Kidney (tissue), 14 donors: ENCODE data around the gene HHIPL1. TPM values are rescaled to one million over a fixed set of nuclear protein-coding genes. Genes with fewer than 3 reads are reported as not detected.

Source experiments
- DNase-seq, 5 donors: peaks; one replicate each; pipeline ENCODE4 v3.0.0-alpha.2; 2013 to 2020
- FAIRE-seq: peaks from 2 replicates; lab custom pipeline; 2012; peaks lifted over from hg19 to GRCh38; lab: Jason Lieb, UNC
- H3K27ac ChIP-seq, 2 donors: one replicate each; pipeline ENCODE4 v1.7.0; 2013; ENCODE audit warnings: low read depth in 2 of 2, low read length in 2 of 2, inconsistent platforms in 1 of 2
- H3K27me3 ChIP-seq: one replicate; pipeline ENCODE4 v1.7.1; 2013; ENCODE audit warnings: low read length, inconsistent platforms; ENCODE audit not compliant: control insufficient read depth, insufficient read depth
- H3K36me3 ChIP-seq, 3 donors: one replicate each; pipeline versions ENCODE4 v1.7.0 to v1.7.1; 2013; ENCODE audit warnings: low read length in 3 of 3, control low read depth in 1 of 3, inconsistent platforms in 1 of 3; ENCODE audit not compliant: insufficient read depth in 3 of 3, control insufficient read depth in 2 of 3
- H3K4me1 ChIP-seq, 3 donors: one replicate each; pipeline versions ENCODE4 v1.7.0 to v1.7.1; 2013; ENCODE audit warnings: low read length in 3 of 3, inconsistent platforms in 1 of 3, low read depth in 1 of 3; ENCODE audit not compliant: control insufficient read depth in 2 of 3, insufficient read depth in 2 of 3
- H3K4me3 ChIP-seq, 3 donors: one replicate each; pipeline versions ENCODE4 v1.7.0 to v1.8.1; 2013; ENCODE audit warnings: low read length in 3 of 3, control low read depth in 1 of 3, inconsistent platforms in 1 of 3
- H3K9ac ChIP-seq, 3 donors: one replicate each; pipeline versions ENCODE4 v1.7.0 to v1.7.1; 2013; ENCODE audit warnings: low read length in 3 of 3, control low read depth in 1 of 3, inconsistent platforms in 1 of 3
- H3K9me3 ChIP-seq, 3 donors: one replicate each; pipeline versions ENCODE4 v1.7.0 to v1.7.1; 2013; ENCODE audit warnings: low read length in 3 of 3, control low read depth in 1 of 3, inconsistent platforms in 1 of 3; ENCODE audit not compliant: control insufficient read depth in 2 of 3, insufficient read depth in 1 of 3
- CTCF ChIP-seq: IDR thresholded peaks from 3 replicates; pipeline ENCODE4 v1.5.1; 2012; ENCODE audit warnings: mild to moderate bottlenecking, moderate library complexity, borderline replicate concordance; ENCODE audit not compliant: insufficient read depth; ENCODE audit errors: extremely low read depth
- intact Hi-C: fragments of 100-400 bp; cut with DNase I; formaldehyde crosslinking; loops from one replicate; pipeline ENCODE4 v1.11.1; 2022
- polyA plus RNA-seq: library from polyadenylated mRNA; stranded (reverse); fragments of 350-450 nt; fragmentation: Illumina TruSeq; extraction: RNeasy Lipid Tissue Mini Kit (QIAGEN cat#74804); gene quantifications from one replicate; pipeline ENCODE4 v1.2.3, GENCODE V29; 2014; ENCODE audit warnings: low read depth, low replicate concordance; ENCODE audit not compliant: insufficient read depth
- total RNA-seq: library from RNA; stranded (reverse); fragmentation: NEBNext Ultra II Directional; extraction: Animal tissue kit (Norgen Biotek cat#: 25700); gene quantifications from one replicate; pipeline ENCODE4 v1.2.1, GENCODE V29; 2021
- donor health status: control.
- donor health status: control.
- donor health status: control.
- donor health status: control.
- donor health status: control.
- donor health status: DM: yes; HTN: yes; CAD: no.
- donor health status: Normal renal cell carcinoma (clear cell type).

The HHIPL1 gene
- total and polyA plus RNA-seq, 2 donors from 2014 or later, result 0.32 to 0.88 TPM

- intact Hi-C loops, result no loop called here
- no peak overlapping the region for H3K4me3 ChIP-seq
- FAIRE-seq (no peak), DNase-seq (no peak)
- H3K27me3 ChIP-seq, result no peaks in the 10 kb centered on the region
- no peaks in the 10 kb centered on the region for H3K36me3 ChIP-seq
- TF ChIP-seq CTCF, result no peak
- no peak overlapping the region for H3K9ac ChIP-seq
- no peak overlapping the region for H3K27ac ChIP-seq
- peaks cover 0 to 3% (median 0%) of the 10 kb centered on the region in 3 donors for H3K4me1 ChIP-seq
- H3K9me3 ChIP-seq, result no peaks in the 10 kb centered on the region
These were observed 33.3 kb upstream of the HHIPL1 start for GRCh38 chr14:99611646-99612045.

- H3K27ac ChIP-seq, result no peak overlapping the region
- no peaks in the 10 kb centered on the region for H3K9me3 ChIP-seq
- no peaks in the 10 kb centered on the region for H3K36me3 ChIP-seq
- no peak for FAIRE-seq
- no peak overlapping the region for H3K9ac ChIP-seq
- intact Hi-C loops, result no loop called here
- peaks cover 0 to 6% (median 0%) of the 10 kb centered on the region in 3 donors for H3K4me1 ChIP-seq
- H3K4me3 ChIP-seq, result no peak overlapping the region
- no peak for DNase-seq
- no peaks in the 10 kb centered on the region for H3K27me3 ChIP-seq
- TF ChIP-seq CTCF, result no peak
These were observed 32.7 kb upstream of the HHIPL1 start for GRCh38 chr14:99612071-99612737.

GRCh38 chr14:99612738-99613330 lies 32.1 kb upstream of the HHIPL1 start:
- H3K36me3 ChIP-seq, result no peaks in the 10 kb centered on the region
- no peak overlapping the region for H3K9ac ChIP-seq
- intact Hi-C loops, result no loop called here
- no peaks in the 10 kb centered on the region for H3K27me3 ChIP-seq
- no peak for TF ChIP-seq CTCF
- peaks cover 0 to 6% (median 0%) of the 10 kb centered on the region in 3 donors for H3K4me1 ChIP-seq
- no peak overlapping the region for H3K27ac ChIP-seq
- FAIRE-seq (no peak), DNase-seq (peak in 4 of 5 donors; percentile 69 to 94 (median 81))
- no peaks in the 10 kb centered on the region for H3K9me3 ChIP-seq
- H3K4me3 ChIP-seq, result no peak overlapping the region
